Caco-2 (cell line): ENCODE results near the gene PATZ1. TPM values are rescaled to one million over a fixed set of nuclear protein-coding genes. Genes with fewer than 3 reads are reported as not detected.

Experiments used
- BruUV-seq: library from RNA; stranded (reverse); fragments of 400-500 nt; replicated peaks from 2 replicates; lab custom pipeline; 2021; lab: Mats Ljungman, UMichigan
- CTCF ChIA-PET: fragments of 300-600 bp; sonication (Branson Sonifier 250); formaldehyde crosslinking; loops from one replicate; lab custom pipeline; 2022; ENCODE audit warnings: antibody characterized with exemption; lab: Charles Lee
- POLR2A ChIA-PET: fragments of 300-600 bp; sonication (Branson Sonifier 250); formaldehyde crosslinking; loops from one replicate; lab custom pipeline; 2022; ENCODE audit warnings: antibody characterized with exemption; lab: Charles Lee
- DNase-seq, 2 experiments: peaks; one replicate each; pipeline versions ENCODE4 v3.0.0 to v3.0.0-alpha.2; 2020 to 2022
- H3K27me3 ChIP-seq: replicated peaks from 2 replicates; pipeline ENCODE4 v1.6.0; 2011; ENCODE audit warnings: low read length; ENCODE audit not compliant: control insufficient read depth, insufficient read depth
- H3K36me3 ChIP-seq: 2 replicates; pipeline ENCODE4 v1.5.1; 2011; ENCODE audit warnings: low read length; ENCODE audit not compliant: control insufficient read depth, insufficient read depth
- H3K4me1 ChIP-seq: fragments of 250-450 bp; sonication (Bioruptor Pico); 2 replicates; pipeline ENCODE4 v1.5.1; 2020; ENCODE audit warnings: mild to moderate bottlenecking
- H3K4me3 ChIP-seq: 2 replicates; pipeline ENCODE4 v1.5.1; 2011; ENCODE audit warnings: low read depth, mild to moderate bottlenecking, control low read depth, low read length
- H3K9me3 ChIP-seq: fragments of 250-450 bp; sonication (Bioruptor Pico); 2 replicates; pipeline ENCODE4 v1.5.1; 2020; ENCODE audit warnings: mild to moderate bottlenecking, moderate library complexity
- H3K27ac Mint-ChIP-seq: one replicate; pipeline ENCODE4 v1.8.0; 2022; ENCODE audit warnings: mixed read lengths; ENCODE audit not compliant: unreplicated experiment
- H3K27me3 Mint-ChIP-seq: one replicate; pipeline ENCODE4 v1.8.0; 2022; ENCODE audit warnings: mixed read lengths; ENCODE audit not compliant: insufficient read depth, unreplicated experiment
- H3K36me3 Mint-ChIP-seq: one replicate; pipeline ENCODE4 v1.8.0; 2022; ENCODE audit warnings: mild to moderate bottlenecking, mixed read lengths; ENCODE audit not compliant: insufficient read depth, unreplicated experiment
- H3K4me1 Mint-ChIP-seq: one replicate; pipeline ENCODE4 v1.8.0; 2022; ENCODE audit warnings: low read depth, mixed read lengths; ENCODE audit not compliant: unreplicated experiment
- H3K4me3 Mint-ChIP-seq: one replicate; pipeline ENCODE4 v1.8.0; 2022; ENCODE audit warnings: mild to moderate bottlenecking, moderate library complexity, mixed read lengths; ENCODE audit not compliant: unreplicated experiment
- H3K9me3 Mint-ChIP-seq: one replicate; pipeline ENCODE4 v1.8.0; 2022; ENCODE audit warnings: mixed read lengths; ENCODE audit not compliant: unreplicated experiment
- CTCF ChIP-seq, 2 experiments: fragments of 200-600 bp in 1 of 2; IDR thresholded peaks; 1 replicate in 1 of 2; 2 replicates in 1 of 2; pipeline versions ENCODE4 v1.5.1 to v1.8.0; 2011 to 2022; ENCODE audit warnings: antibody characterized with exemption in 1 of 2, control low read depth in 1 of 2, inconsistent platforms in 1 of 2, low read depth in 1 of 2, low read length in 1 of 2, mild to moderate bottlenecking in 1 of 2, moderate library complexity in 1 of 2; ENCODE audit not compliant: insufficient read depth in 1 of 2, severe bottlenecking in 1 of 2, unreplicated experiment in 1 of 2
- intact Hi-C: fragments of 100-400 bp; cut with micrococcal nuclease; formaldehyde crosslinking; loops from one replicate; pipeline ENCODE4 v1.10.0; 2022; ENCODE audit not compliant: unreplicated experiment
- total RNA-seq: library from RNA; stranded (reverse); gene quantifications from 2 replicates; pipeline ENCODE4 v1.2.3, GENCODE V29; 2022

PATZ1 gene
- total RNA-seq, 1 experiment from 2014 or later, result 40.9 TPM

- Mint-ChIP-seq H3K9me3 (no peaks in the 10 kb centered on the region), H3K27me3 (no peaks in the 10 kb centered on the region), H3K4me3 (no peak overlapping the region), H3K36me3 (peaks cover 69% of the 10 kb centered on the region), H3K27ac (no peak overlapping the region), H3K4me1 (no peaks in the 10 kb centered on the region)
- DNase-seq, result no peak
- no TSS peak for BruUV-seq
- ChIA-PET POLR2A (no interaction called here), CTCF (no interaction called here)
- no peak overlapping the region for H3K4me3 ChIP-seq
- H3K27me3 ChIP-seq, result no peaks in the 10 kb centered on the region
- intact Hi-C loops, result no loop called here
- TF ChIP-seq CTCF (IDR thresholded peaks at IDR 0.05; ENCODE audit: insufficient read depth in 1 of 2, low read depth in 1 of 2, low read length in 1 of 2, severe bottlenecking in 1 of 2, unreplicated experiment in 1 of 2), result no peak
- no peaks in the 10 kb centered on the region for H3K9me3 ChIP-seq
- H3K36me3 ChIP-seq, result no peaks in the 10 kb centered on the region; the same call in none of the 2 replicates
- H3K4me1 ChIP-seq, result no peaks in the 10 kb centered on the region
These were observed 16.5 kb downstream of the PATZ1 start for GRCh38 chr22:31329453-31330215.

GRCh38 chr22:31329029-31329428, 17.1 kb downstream of the PATZ1 start:
- Histone ChIP-seq H3K4me1 (no peaks in the 10 kb centered on the region), H3K27me3 (no peaks in the 10 kb centered on the region), H3K9me3 (no peaks in the 10 kb centered on the region), H3K36me3 (no peaks in the 10 kb centered on the region; the same call in none of the 2 replicates), H3K4me3 (no peak overlapping the region)
- Mint-ChIP-seq H3K36me3 (peaks cover 65% of the 10 kb centered on the region), H3K27ac (no peak overlapping the region), H3K9me3 (no peaks in the 10 kb centered on the region), H3K4me1 (no peaks in the 10 kb centered on the region), H3K4me3 (no peak overlapping the region), H3K27me3 (no peaks in the 10 kb centered on the region)
- CTCF ChIA-PET, result no interaction called here
- no TSS peak for BruUV-seq
- intact Hi-C loops, result no loop called here
- no peak for DNase-seq
- POLR2A ChIA-PET, result no interaction called here
- no peak for TF ChIP-seq CTCF (IDR thresholded peaks at IDR 0.05; ENCODE audit: insufficient read depth in 1 of 2, low read depth in 1 of 2, low read length in 1 of 2, severe bottlenecking in 1 of 2, unreplicated experiment in 1 of 2)

- H3K27me3 Mint-ChIP-seq, result no peaks in the 10 kb centered on the region
- H3K9me3 Mint-ChIP-seq, result no peaks in the 10 kb centered on the region
- no peak overlapping the region for H3K4me3 ChIP-seq
- H3K27ac Mint-ChIP-seq, result no peak overlapping the region
- POLR2A ChIA-PET, result no interaction called here
- no peaks in the 10 kb centered on the region for H3K27me3 ChIP-seq
- CTCF ChIA-PET, result no interaction called here
- BruUV-seq, result no TSS peak
- H3K36me3 ChIP-seq, result no peaks in the 10 kb centered on the region; the same call in none of the 2 replicates
- peaks cover 60% of the 10 kb centered on the region for H3K36me3 Mint-ChIP-seq
- no peaks in the 10 kb centered on the region for H3K4me1 ChIP-seq
- no peaks in the 10 kb centered on the region for H3K9me3 ChIP-seq
- no peak for TF ChIP-seq CTCF (IDR thresholded peaks at IDR 0.05; ENCODE audit: insufficient read depth in 1 of 2, low read depth in 1 of 2, low read length in 1 of 2, severe bottlenecking in 1 of 2, unreplicated experiment in 1 of 2)
- H3K4me1 Mint-ChIP-seq, result no peaks in the 10 kb centered on the region
- no peak overlapping the region for H3K4me3 Mint-ChIP-seq
- intact Hi-C loops, result no loop called here
- DNase-seq, result no peak
These were observed 17.6 kb downstream of the PATZ1 start for GRCh38 chr22:31328544-31328960.
